ENCODE results near the gene CNTN1.
"Not testable (repeated sequence)": the region's sequence is repeated elsewhere in the genome, so short reads cannot be mapped to it uniquely, and the experiment has no call there.

CNTN1 gene

GRCh38 chr12:41058266-41058665 lies 366.0 kb downstream of the CNTN1 start:
- no peak overlapping the region for H3K27ac Mint-ChIP-seq
- no peaks in the 10 kb centered on the region for H3K36me3 Mint-ChIP-seq (ENCODE audit: low read depth)
- H3K4me3 Mint-ChIP-seq: no peak overlapping the region
- H3K4me1 Mint-ChIP-seq (ENCODE audit: low read depth): no peaks in the 10 kb centered on the region
- H3K9me3 Mint-ChIP-seq: no peaks in the 10 kb centered on the region
- no peaks in the 10 kb centered on the region for H3K27me3 Mint-ChIP-seq
- no peak for DNase-seq

DNA sequence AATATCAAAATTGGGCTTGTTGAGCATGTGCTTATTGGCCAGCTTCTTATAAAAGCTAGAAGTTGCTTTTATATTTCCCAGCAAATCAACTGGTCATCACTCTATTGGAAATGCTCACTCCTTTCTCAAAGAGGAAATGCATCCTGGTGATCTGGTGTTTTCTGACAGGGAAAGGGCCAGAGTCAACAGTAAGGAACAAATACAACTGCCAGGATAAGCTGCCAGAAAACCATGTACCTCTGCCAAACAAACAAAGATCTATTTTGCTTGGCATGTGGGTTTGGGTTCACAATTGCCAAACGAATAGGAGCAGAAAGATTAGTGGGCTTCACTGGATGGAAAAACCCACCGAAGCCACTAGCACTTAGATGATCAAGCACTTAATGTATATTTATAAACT lies 369.0 kb downstream of the CNTN1 start:
- H3K4me3 Mint-ChIP-seq: no peak overlapping the region
- no peak for DNase-seq
- H3K9me3 Mint-ChIP-seq: no peaks in the 10 kb centered on the region
- no peaks in the 10 kb centered on the region for H3K36me3 Mint-ChIP-seq (ENCODE audit: low read depth)
- no peaks in the 10 kb centered on the region for H3K27me3 Mint-ChIP-seq
- no peak overlapping the region for H3K27ac Mint-ChIP-seq
- no peaks in the 10 kb centered on the region for H3K4me1 Mint-ChIP-seq (ENCODE audit: low read depth)

GRCh38 chr12:41064411-41064810 lies 372.2 kb downstream of the CNTN1 start:
- Mint-ChIP-seq H3K27ac (no peak overlapping the region), H3K9me3 (no peaks in the 10 kb centered on the region), H3K4me3 (no peak overlapping the region), H3K4me1 (ENCODE audit: low read depth) (no peaks in the 10 kb centered on the region), H3K27me3 (no peaks in the 10 kb centered on the region), H3K36me3 (ENCODE audit: low read depth) (no peaks in the 10 kb centered on the region)
- no peak for DNase-seq

DNA sequence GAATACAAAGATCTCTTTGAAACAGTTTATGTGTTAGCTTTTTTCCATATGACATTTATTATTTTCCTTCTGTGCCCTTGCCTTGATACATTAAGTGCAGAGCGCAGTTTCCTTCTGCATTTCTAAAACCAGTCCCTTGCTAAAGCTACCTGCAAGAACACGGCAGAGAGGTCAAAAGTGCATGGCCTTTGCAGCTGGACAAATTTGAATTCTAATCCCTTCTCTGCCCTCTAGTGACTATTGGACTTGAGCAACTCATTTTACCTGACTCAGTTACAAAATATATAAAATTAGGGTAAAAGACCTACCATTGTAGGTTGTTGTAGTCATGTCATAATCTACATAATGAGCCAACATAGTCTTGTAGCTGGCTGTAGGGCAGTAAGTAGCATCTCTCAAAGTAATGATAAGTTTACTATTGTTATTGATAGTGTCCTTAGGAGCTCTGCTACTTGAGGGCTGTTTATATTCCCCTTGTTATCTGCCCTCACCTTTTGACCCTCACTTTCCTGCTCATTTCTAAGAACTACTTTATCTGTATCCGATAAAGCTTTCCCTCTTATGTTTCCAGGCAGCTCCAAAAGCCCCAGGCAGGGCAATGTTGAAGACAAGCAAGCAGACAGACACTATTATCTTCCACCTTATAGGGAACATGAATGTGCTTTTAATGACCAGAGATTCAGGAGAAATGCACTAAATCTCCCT lies 375.9 kb downstream of the CNTN1 start:
- Mint-ChIP-seq H3K9me3 (no peaks in the 10 kb centered on the region), H3K36me3 (ENCODE audit: low read depth) (no peaks in the 10 kb centered on the region), H3K27me3 (no peaks in the 10 kb centered on the region), H3K4me3 (no peak overlapping the region), H3K4me1 (ENCODE audit: low read depth) (no peaks in the 10 kb centered on the region), H3K27ac (no peak overlapping the region)
- no peak for DNase-seq

DNA sequence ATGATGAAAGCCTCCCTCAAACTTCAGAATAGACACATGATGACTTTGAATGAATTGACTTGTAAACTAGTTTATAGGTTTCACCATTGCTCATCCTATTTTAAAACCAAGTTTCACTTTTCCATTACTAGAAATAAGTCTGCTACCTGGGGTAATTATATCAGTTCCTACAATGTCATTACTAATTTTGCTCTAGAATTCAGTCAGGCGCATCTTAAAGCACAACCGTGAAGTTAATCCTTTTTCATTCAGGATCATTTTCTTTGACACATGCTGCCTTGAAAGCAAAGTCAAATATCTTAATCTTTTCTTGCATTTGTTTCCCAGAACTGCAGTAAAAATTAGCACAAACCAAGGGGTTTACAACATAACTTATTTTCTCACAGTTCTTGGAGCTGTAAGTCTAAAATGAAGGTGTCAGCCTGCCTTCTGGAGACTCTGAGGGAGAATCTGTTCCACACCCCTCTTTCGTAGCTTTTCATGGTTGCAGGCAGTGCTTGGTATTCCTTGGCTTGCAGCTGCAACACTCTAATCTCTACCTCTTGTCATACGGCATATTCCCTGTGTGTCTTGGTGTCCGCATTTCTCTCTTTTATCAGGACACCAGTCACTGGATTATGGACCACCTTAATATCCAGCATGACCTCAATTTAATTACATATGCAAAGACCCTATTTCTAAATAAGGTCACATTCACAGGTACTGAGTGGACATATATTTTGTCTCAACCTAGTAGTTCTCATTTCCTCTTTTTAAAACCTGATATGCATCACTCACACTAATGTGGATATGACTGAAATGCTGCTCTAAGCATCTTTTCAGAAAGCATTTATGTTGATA lies 381.6 kb downstream of the CNTN1 start:
- Mint-ChIP-seq H3K27ac (no peak overlapping the region), H3K36me3 (ENCODE audit: low read depth) (no peaks in the 10 kb centered on the region)

GRCh38 chr12:41074473-41074769 lies 382.2 kb downstream of the CNTN1 start:
- H3K9me3 Mint-ChIP-seq: peaks cover under 1% of the 10 kb centered on the region
- no peak overlapping the region for H3K4me3 Mint-ChIP-seq
- no peaks in the 10 kb centered on the region for H3K36me3 Mint-ChIP-seq (ENCODE audit: low read depth)
- H3K27me3 Mint-ChIP-seq: no peaks in the 10 kb centered on the region
- no peak for DNase-seq
- no peaks in the 10 kb centered on the region for H3K4me1 Mint-ChIP-seq (ENCODE audit: low read depth)
- H3K27ac Mint-ChIP-seq: no peak overlapping the region

More for the DNA sequence above, 381.6 kb downstream of the CNTN1 start:
- no peaks in the 10 kb centered on the region for H3K9me3 Mint-ChIP-seq
- H3K27me3 Mint-ChIP-seq: no peaks in the 10 kb centered on the region
- H3K4me1 Mint-ChIP-seq (ENCODE audit: low read depth): no peaks in the 10 kb centered on the region
- H3K4me3 Mint-ChIP-seq: no peak overlapping the region
- DNase-seq: no peak

- no peak overlapping the region for H3K27ac Mint-ChIP-seq
- no peaks in the 10 kb centered on the region for H3K36me3 Mint-ChIP-seq (ENCODE audit: low read depth)
- no peaks in the 10 kb centered on the region for H3K27me3 Mint-ChIP-seq
- no peak for DNase-seq
- H3K4me3 Mint-ChIP-seq: no peak overlapping the region
- no peaks in the 10 kb centered on the region for H3K4me1 Mint-ChIP-seq (ENCODE audit: low read depth)
- peaks cover 10% of the 10 kb centered on the region for H3K9me3 Mint-ChIP-seq
Measured at GRCh38 chr12:41076114-41076513, 383.9 kb downstream of the CNTN1 start.

GRCh38 chr12:41081241-41081640 lies 389.0 kb downstream of the CNTN1 start:
- H3K4me3 Mint-ChIP-seq; DNase-seq; H3K27me3 Mint-ChIP-seq; H3K27ac Mint-ChIP-seq; H3K36me3 Mint-ChIP-seq (ENCODE audit: low read depth); H3K4me1 Mint-ChIP-seq (ENCODE audit: low read depth): not testable (repeated sequence)
- H3K9me3 Mint-ChIP-seq: peaks cover 11% of the 10 kb centered on the region

DNA sequence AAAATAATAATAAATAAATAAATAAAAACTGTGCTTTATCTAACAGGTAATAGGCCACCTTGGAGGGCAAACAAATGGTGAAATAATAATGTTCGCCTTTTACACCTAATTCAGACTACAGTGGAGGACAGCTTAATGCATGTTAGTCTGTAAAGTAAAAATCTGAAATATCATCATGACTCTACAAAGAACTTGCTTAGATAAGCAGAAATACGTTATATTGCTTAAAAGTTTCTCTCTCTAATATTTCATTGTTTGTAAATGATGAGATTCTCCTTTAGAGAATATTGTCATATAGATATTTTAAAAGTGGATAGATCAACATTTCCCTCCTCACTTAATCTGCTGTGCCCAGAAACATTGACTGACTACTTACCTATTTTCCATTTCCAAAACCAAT lies 397.2 kb downstream of the CNTN1 start:
- H3K27ac Mint-ChIP-seq: no peak overlapping the region
- H3K27me3 Mint-ChIP-seq: no peaks in the 10 kb centered on the region
- no peaks in the 10 kb centered on the region for H3K4me1 Mint-ChIP-seq (ENCODE audit: low read depth)
- H3K4me3 Mint-ChIP-seq: no peak overlapping the region
- H3K36me3 Mint-ChIP-seq (ENCODE audit: low read depth): no peaks in the 10 kb centered on the region
- no peak for DNase-seq
- peaks cover 8% of the 10 kb centered on the region for H3K9me3 Mint-ChIP-seq

DNA sequence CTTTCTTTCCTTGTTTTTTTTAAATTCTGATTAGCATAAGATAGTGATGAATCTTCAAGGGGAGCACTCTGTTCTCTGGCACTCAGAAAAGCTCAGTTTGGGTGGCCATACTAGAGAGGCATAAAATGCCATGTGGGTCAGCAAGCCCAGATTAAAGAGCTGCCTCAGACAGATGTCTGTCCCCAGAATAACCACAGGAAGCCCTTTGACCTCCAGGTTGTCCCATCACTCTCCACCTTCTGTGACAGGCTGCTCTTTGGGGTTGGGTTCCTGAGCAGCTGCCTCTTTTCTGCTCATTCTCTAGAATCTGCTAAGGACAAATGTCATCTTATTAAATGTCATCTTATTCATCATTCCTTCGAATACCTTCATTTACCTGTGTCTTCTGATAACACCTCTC lies 399.9 kb downstream of the CNTN1 start:
- Mint-ChIP-seq H3K4me1 (ENCODE audit: low read depth) (no peaks in the 10 kb centered on the region), H3K4me3 (no peak overlapping the region), H3K9me3 (peaks cover 8% of the 10 kb centered on the region), H3K27ac (no peak overlapping the region), H3K36me3 (ENCODE audit: low read depth) (no peaks in the 10 kb centered on the region), H3K27me3 (no peaks in the 10 kb centered on the region)
- DNase-seq: no peak

GRCh38 chr12:41096797-41097196 lies 404.6 kb downstream of the CNTN1 start:
- Mint-ChIP-seq H3K4me1 (ENCODE audit: low read depth) (no peaks in the 10 kb centered on the region), H3K27ac (no peak overlapping the region), H3K36me3 (ENCODE audit: low read depth) (no peaks in the 10 kb centered on the region), H3K9me3 (no peaks in the 10 kb centered on the region), H3K4me3 (no peak overlapping the region), H3K27me3 (no peaks in the 10 kb centered on the region)
- no peak for DNase-seq

DNA sequence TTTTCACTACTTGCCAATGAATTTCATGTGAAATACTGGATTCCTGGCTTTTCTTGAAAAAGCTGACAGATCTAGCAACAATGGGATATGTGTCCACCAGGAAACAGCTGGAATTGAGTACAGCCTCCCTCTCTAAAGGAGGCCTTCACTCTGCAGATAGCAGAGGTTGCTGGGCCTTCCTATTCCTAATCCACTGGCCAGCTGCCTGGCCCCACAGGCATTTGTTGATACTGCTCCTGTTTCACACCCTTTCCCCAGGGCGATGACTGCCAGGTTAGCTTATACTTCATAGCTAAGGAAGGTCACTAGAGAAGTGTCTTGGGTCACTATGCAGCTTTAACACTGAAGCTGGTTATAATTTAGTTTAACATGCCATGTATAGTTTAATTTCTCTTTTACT lies 408.3 kb downstream of the CNTN1 start:
- Mint-ChIP-seq H3K4me1 (ENCODE audit: low read depth) (no peaks in the 10 kb centered on the region), H3K9me3 (no peaks in the 10 kb centered on the region), H3K4me3 (no peak overlapping the region), H3K27me3 (no peaks in the 10 kb centered on the region), H3K27ac (no peak overlapping the region), H3K36me3 (ENCODE audit: low read depth) (no peaks in the 10 kb centered on the region)
- no peak for DNase-seq

GRCh38 chr12:41101806-41102205 lies 409.6 kb downstream of the CNTN1 start:
- no peak for DNase-seq
- no peaks in the 10 kb centered on the region for H3K27me3 Mint-ChIP-seq
- no peaks in the 10 kb centered on the region for H3K36me3 Mint-ChIP-seq (ENCODE audit: low read depth)
- no peaks in the 10 kb centered on the region for H3K9me3 Mint-ChIP-seq
- no peaks in the 10 kb centered on the region for H3K4me1 Mint-ChIP-seq (ENCODE audit: low read depth)
- H3K4me3 Mint-ChIP-seq: no peak overlapping the region
- no peak overlapping the region for H3K27ac Mint-ChIP-seq

DNA sequence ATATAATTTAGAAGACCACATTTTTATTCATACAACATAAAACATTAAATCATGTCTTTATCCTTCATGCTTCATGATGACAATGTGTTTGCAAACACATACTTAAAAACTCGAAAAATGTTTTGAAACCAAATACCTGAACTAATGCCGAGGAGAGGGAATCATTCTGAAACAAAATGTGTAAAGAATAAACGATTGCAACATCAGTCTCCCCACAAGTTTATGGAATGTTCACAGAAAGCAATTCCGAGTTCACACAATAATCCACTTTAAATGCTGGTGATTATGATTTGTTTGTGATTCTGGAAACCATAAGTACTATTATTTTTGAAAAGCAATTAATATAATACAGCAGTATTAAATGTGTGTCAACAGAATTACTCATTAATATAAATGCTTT lies 411.4 kb downstream of the CNTN1 start:
- Mint-ChIP-seq H3K36me3 (ENCODE audit: low read depth) (no peaks in the 10 kb centered on the region), H3K27me3 (no peaks in the 10 kb centered on the region), H3K4me1 (ENCODE audit: low read depth) (no peaks in the 10 kb centered on the region), H3K9me3 (peaks cover 2% of the 10 kb centered on the region), H3K27ac (no peak overlapping the region), H3K4me3 (no peak overlapping the region)
- DNase-seq: no peak

GRCh38 chr12:41106315-41106714 lies 414.1 kb downstream of the CNTN1 start:
- H3K36me3 Mint-ChIP-seq (ENCODE audit: low read depth): no peaks in the 10 kb centered on the region
- H3K27ac Mint-ChIP-seq: no peak overlapping the region
- DNase-seq: no peak
- H3K4me1 Mint-ChIP-seq (ENCODE audit: low read depth): no peaks in the 10 kb centered on the region
- H3K27me3 Mint-ChIP-seq: no peaks in the 10 kb centered on the region
- no peak overlapping the region for H3K4me3 Mint-ChIP-seq
- peaks cover 2% of the 10 kb centered on the region for H3K9me3 Mint-ChIP-seq
